ES-I3 (cell line): ENCODE measurements around the gene TMEM18.

Experiments used
- H3K36me3 ChIP-seq: 2 replicates; pipeline ENCODE4 v1.6.1; 2013; ENCODE audit warnings: mild to moderate bottlenecking, low read length, control low read depth, moderate library complexity; ENCODE audit not compliant: insufficient read depth
- H3K4me1 ChIP-seq: 2 replicates; pipeline ENCODE4 v1.6.1; 2013; ENCODE audit warnings: mild to moderate bottlenecking, control low read depth, low read length; ENCODE audit not compliant: insufficient read depth
- H3K9ac ChIP-seq: 2 replicates; pipeline ENCODE4 v1.6.1; 2013; ENCODE audit warnings: low read depth, mild to moderate bottlenecking, low read length, moderate library complexity
- H3K9me3 ChIP-seq: 2 replicates; pipeline ENCODE4 v1.6.1; 2013; ENCODE audit warnings: mild to moderate bottlenecking, low read length, moderate library complexity; ENCODE audit not compliant: control insufficient read depth, insufficient read depth

The TMEM18 gene

DNA sequence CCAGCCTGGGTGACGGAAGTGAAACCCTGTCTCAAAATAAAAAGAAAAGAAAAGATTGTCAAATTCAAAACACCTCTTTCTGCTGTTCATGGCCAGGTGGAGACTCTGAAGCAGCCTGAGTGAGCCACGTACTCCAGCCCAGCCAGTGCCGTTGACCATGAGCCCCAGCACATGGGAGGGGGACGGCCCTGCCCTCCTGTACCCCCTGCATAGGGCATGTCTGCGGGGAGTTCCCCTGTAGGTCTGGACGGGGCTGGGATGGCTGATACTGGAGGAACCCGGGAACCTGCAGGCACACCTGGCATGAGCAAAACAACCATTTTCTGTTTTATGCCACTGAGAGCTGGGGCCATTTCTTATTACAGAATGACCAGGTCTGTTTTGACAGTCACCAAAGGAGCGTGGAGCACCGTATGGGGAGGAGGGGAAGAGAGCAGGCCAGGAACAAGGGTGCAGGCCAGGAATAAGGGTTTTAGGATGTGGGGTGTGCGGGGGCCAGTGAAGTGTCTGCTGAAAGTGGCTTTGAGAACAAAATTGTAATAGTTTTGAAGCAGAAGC is 30.1 kb downstream of the TMEM18 start:
- Histone ChIP-seq H3K9ac (no peak overlapping the region), H3K4me1 (no peaks in the 10 kb centered on the region), H3K9me3 (no peaks in the 10 kb centered on the region), H3K36me3 (no peaks in the 10 kb centered on the region)

DNA sequence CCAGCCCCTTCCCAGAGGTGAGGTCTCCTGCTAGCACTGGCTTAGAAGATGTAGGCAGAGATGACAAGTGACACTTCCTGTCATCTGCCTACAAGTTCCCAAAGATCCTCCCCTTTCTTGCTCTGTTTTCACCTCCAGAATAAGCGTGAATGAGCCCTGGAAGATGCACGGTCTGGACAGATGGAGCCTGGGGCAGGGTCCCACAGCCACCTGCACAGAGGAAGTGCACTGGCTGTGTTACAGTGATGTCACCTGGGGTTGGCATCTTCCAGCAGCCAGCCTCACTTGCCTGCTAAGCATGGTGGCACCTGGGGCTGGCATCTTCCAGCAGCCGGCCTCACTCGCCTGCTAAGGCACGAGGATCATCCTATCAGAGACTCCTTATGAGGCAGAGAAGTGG is 32.3 kb downstream of the TMEM18 start:
- H3K4me1 ChIP-seq: no peaks in the 10 kb centered on the region; the same call in 1 of the 2 replicates
- no peaks in the 10 kb centered on the region for H3K36me3 ChIP-seq
- no peaks in the 10 kb centered on the region for H3K9me3 ChIP-seq
- H3K9ac ChIP-seq: no peak overlapping the region

DNA sequence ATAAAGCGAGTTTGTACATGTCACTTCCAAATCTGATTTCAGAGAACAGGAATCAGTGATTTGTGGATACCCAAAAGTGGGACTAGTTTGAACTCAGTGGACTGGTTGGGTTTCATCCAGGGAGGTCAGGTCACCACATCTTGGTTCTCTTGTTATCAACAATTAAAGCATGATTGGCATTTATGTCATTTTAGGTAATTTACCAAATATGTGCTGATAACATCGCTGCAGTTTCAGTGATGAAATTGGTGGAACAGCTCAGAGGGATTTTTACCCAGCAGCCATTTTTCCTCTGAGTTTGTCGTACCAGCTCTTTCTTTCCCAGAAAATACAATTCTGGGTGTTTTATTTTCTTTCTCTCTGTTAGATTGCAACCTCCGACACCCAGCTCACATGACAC is 33.4 kb downstream of the TMEM18 start:
- Histone ChIP-seq H3K9ac (no peak overlapping the region), H3K9me3 (no peaks in the 10 kb centered on the region), H3K4me1 (no peaks in the 10 kb centered on the region; the same call in 1 of the 2 replicates), H3K36me3 (no peaks in the 10 kb centered on the region)

DNA sequence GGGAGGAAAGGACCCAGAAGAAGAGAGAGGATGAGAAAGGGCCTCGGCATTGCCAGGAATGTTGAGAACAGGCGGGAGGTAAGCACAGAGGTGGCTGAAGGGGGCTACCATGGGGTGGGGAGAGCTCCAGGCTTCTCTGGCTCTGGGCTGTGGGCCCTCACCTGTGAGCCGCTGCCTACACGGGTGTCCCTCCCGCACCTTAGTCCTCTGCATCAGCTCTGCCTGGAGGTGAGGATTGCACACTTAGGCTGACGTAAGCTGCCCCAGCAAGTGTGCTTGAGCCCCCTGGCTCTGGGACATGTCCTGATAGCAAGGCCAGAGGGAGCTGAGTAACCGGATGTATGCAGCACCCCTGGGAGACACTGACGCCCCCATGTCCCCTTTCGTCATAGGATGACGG is 33.9 kb downstream of the TMEM18 start:
- H3K4me1 ChIP-seq: no peaks in the 10 kb centered on the region; the same call in 1 of the 2 replicates
- no peaks in the 10 kb centered on the region for H3K36me3 ChIP-seq
- H3K9me3 ChIP-seq: no peaks in the 10 kb centered on the region
- no peak overlapping the region for H3K9ac ChIP-seq

DNA sequence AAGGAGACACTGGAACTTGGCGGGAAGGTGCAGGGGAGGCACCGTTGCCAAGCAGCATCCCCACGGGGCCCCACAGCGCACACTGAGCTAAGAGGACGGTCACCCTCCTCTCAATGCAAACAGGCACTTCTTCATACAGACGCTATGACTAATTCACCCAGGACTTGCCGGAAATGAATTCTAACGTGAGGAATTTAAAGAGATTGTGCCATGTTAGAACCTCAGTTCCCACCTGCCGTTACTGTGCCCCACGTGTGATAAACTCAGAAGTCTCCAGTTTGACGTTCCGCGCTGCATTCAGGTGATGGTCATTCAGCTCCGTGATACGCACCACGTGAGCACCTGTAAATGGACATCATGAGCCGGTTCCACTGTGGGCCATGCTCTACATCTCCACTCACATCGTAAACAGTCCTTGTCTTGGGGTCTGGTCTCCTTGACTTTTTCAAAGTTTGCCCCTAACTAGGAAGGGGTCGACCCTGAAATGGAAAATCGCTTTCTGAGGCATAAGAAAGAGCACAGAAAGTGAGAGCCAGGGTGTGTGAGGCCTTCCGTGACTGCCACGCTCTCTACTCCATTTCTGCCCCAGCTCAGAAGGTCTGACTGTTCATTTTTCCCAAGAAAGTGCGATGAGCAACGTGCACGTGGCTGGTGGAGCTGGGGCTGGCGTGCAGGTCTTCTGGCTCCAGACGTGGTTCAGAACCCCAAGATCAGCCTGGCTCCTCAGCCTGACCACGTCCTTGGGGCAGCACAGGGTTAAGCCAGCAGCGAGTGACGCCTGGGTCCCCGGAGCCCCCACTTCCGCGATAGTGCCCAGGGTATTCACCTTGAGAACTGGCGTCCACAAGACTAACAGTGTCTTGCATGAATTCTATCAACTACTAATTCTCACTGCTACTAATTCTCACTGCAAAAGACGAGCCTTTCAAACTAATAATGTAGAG is 35.1 kb downstream of the TMEM18 start:
- Histone ChIP-seq H3K9me3 (no peaks in the 10 kb centered on the region), H3K4me1 (no peaks in the 10 kb centered on the region; the same call in 1 of the 2 replicates), H3K36me3 (no peaks in the 10 kb centered on the region), H3K9ac (no peak overlapping the region)

DNA sequence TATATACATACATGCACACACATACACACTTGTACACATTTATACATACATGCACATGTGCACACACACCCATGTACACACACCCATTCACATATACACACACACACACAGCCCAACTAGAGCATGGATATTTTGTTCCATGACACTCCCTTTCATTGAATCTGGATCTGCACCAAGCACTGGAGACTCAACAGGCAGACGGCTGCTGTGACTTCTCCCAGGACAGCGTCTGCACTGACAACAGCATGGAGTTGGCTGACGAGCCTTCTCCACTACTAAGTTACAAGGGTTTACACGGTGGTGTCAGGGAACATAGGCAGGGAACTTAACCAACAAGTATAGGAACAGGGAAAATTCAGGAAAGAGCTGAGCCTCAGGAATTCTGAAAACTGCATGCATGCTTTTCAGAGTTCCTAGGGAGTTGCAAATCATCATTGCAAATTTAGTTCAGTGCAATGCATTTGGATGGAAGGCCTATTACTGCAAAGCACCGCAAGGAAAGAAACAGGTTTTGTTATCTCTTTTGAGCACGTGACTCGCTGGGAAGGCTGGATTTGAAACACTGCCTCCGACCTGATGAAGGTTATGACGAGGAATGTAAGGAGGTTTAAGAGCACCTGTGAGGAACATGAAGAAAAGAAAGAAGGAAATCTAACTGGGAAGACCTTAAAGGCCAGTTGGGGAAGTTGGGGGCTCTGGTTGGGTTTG is 35.9 kb downstream of the TMEM18 start:
- H3K9me3 ChIP-seq: no peaks in the 10 kb centered on the region
- no peak overlapping the region for H3K9ac ChIP-seq
- no peaks in the 10 kb centered on the region for H3K36me3 ChIP-seq
- no peaks in the 10 kb centered on the region; the same call in 1 of the 2 replicates for H3K4me1 ChIP-seq

DNA sequence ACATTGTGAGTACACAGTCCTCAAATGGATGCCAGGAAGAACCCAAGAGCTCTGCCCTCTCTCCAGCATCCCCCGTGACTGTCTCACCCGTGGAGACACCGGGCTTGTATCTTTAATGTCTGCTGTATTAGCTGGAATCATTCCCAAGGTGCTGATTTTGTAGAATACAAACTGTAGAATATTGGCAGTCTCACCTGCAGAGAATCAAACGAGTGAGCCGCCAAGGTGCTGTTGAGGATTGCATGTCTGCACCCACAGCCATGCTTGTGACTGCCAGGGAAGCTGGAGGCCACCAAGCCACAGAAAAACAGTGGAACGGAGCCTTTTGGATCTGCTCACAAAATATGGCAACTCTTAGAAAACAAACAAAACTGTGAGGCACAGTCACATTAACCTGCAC is 37.5 kb downstream of the TMEM18 start:
- H3K36me3 ChIP-seq: no peaks in the 10 kb centered on the region
- H3K9me3 ChIP-seq: no peaks in the 10 kb centered on the region
- H3K9ac ChIP-seq: no peak overlapping the region
- no peaks in the 10 kb centered on the region; the same call in 1 of the 2 replicates for H3K4me1 ChIP-seq

DNA sequence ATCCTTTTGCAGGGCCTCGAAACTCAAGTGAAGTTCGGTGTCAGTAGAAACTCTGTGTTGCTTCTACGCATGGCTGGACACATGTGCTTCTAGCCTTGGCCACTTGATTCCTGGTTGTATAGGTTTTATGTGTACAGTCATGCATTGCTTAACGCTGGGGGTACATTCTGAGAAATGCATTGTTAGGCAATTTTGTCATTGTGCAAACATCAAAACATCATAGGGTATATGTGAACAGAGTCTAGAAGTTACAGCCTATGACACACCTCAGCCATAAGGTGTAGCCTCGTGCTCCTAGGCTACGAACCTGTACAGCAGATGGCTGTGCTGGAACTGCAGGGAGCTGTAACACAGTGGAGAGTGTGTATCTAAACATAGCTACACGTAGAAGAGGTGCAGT is 39.4 kb downstream of the TMEM18 start:
- Histone ChIP-seq H3K9ac (no peak overlapping the region), H3K9me3 (no peaks in the 10 kb centered on the region), H3K36me3 (no peaks in the 10 kb centered on the region), H3K4me1 (no peaks in the 10 kb centered on the region; the same call in 1 of the 2 replicates)

DNA sequence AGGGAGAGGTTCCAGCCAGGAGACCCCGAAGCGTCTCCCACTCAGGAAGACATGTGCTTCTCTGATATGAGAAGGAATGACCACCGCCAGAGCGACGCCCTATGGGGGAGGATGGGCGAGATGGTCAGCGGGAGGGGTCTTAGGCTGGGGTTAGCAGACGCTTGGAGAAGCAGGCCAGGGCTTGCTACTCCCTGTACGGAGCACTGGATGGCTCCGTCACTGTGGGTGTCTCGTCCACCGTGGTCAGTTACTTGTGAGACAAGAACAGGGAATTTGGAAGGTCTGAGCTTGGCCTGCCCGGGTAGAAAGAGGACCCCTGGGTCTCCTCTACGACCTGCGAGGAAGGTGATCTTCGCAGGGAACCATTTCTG is 39.8 kb downstream of the TMEM18 start:
- no peaks in the 10 kb centered on the region for H3K9me3 ChIP-seq
- H3K4me1 ChIP-seq: no peaks in the 10 kb centered on the region; the same call in 1 of the 2 replicates
- no peaks in the 10 kb centered on the region for H3K36me3 ChIP-seq
- no peak overlapping the region for H3K9ac ChIP-seq

DNA sequence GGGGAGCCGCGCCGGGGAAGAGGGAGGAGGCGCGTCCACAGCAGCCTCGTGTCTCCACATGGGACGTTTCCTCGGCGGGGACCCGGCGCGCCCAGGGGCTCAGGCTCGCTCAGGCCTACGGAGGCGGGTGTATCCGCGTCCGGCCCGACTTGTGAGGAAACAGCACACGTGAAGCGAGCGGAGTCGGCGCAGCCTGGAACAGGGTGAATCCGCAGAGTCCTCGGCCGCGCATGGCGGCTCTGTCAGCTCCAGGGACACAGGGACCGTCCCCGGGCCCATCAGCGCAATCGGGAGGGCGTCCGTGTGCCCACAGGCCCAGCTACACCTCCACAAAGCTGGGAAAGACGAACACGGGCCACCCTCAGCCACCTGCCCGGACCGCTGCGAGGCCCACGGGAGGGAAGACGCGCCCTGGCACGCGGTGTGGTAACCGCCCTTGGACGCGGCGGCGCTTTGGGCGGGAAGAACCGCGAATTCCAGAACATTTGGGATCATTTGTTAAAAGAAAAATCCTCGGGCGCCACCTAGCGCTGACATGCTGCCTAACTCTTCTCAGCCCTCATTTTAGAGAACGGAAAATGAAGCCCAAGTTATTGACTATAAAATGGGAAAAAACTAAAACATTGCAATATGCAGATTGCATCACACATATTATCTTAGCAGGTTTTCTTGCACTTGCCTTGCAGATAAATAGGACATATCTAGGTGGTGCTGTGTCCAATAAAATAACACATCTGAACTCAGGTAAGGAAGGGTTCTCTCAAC is 40.4 kb downstream of the TMEM18 start:
- Histone ChIP-seq H3K9me3 (no peaks in the 10 kb centered on the region; the same call in 1 of the 2 replicates), H3K9ac (no peak overlapping the region), H3K36me3 (no peaks in the 10 kb centered on the region), H3K4me1 (no peaks in the 10 kb centered on the region; the same call in 1 of the 2 replicates)

DNA sequence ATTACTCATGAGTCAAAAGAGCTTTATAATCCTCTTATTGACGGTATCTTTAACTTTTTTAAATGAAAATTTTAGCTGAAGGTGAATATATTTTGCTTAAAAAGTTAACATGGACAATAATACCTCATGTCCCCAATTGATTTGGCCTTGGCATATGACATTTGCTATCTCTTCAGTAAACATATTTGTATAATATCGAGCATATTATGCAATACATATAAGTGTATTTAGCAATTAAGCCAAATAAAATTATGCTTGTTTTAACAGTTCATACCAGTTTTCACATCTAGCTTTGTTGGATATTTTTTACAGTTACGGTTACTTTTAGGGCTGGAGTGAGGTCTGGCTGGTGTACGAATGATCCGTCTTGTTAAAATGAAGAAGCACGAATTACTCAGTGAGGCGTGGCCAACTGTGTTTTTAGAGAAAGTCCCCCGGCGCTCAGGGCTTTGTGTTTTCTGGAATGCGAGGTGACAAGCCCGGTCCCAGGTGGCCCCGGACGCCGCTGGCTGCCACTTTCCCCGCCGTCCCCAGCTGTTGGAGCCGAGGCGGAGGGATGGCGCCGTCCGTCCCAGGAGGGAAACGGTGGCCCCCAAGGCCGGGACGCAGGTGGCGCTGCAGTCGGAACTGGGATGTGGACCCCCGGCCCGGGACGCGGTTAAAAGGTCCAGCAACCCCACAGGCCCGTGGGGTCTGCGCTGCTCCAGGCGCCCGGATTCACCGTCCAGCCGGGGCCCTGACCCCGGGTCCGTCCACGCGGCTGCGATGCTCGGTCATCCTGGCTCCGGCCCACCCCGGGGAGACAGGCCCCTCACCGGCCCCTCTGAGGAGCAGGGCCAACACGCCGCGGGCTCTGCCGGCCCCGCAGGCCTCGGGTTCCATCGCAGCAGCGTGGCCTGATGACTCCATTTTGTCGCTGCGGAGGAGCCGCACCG is 41.3 kb downstream of the TMEM18 start:
- Histone ChIP-seq H3K9me3 (no peaks in the 10 kb centered on the region; the same call in 1 of the 2 replicates), H3K9ac (no peak overlapping the region), H3K4me1 (no peaks in the 10 kb centered on the region), H3K36me3 (no peaks in the 10 kb centered on the region)

DNA sequence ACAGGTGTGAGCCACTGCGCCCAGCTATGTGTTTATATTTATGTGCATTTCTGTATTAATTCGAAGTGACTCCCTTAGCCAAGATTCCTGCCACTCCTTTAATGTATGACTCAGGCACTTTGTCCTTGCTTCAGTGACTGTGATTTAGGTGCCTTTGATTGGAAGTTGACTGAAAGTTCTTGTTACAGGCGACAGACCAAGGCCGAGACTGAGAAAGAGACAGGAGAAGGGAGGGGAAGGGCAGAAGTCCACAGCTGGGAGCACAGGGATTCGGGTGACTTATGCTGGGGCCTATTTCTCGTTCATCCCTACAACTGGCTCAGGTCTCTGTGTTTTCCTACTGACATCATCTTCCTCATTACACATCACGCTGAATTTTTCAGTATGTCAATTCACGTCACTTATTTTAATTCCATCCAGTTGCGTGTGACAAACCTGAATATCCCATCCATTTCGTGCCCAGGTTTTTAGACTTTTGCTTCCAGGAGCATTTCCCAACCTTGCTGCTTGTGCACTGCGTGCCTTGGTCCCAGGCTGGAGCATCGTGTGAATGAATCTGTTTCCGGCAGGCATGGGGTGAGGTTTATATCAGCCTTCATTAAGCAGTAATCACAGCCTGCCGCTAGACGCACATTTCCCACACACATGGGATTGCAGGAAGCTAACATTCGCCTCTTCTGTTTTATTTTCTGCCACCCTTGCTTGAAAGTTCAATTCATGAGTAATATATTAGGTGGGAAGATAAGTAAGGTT is 42.4 kb downstream of the TMEM18 start:
- Histone ChIP-seq H3K36me3 (no peaks in the 10 kb centered on the region), H3K9ac (no peak overlapping the region), H3K4me1 (no peaks in the 10 kb centered on the region), H3K9me3 (no peaks in the 10 kb centered on the region; the same call in 1 of the 2 replicates)

DNA sequence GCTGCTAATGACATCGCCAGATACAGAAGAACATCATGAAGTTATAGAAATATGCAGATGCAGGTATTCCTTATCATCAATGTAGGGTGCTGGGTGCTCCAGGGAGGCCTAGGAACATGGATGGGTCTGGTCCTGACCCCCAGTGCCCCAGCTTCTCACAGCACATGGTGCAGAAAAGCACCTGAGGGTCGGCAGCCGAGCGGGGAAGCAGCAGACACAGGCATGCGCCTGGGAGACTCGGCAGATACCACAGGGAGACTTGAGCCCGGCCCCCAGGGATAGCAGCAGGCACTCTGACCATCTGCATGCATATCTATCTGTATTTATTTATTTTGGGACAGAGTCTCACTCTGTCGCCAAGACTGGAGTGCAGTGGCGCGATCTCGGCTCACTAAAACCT is 43.2 kb downstream of the TMEM18 start:
- Histone ChIP-seq H3K9ac (no peak overlapping the region), H3K9me3 (no peaks in the 10 kb centered on the region; the same call in 1 of the 2 replicates), H3K4me1 (no peaks in the 10 kb centered on the region)

More for the DNA sequence above, 43.2 kb downstream of the TMEM18 start:
- H3K36me3 ChIP-seq: no peaks in the 10 kb centered on the region
